Liver (tissue), 9 donors: ENCODE data around the gene VGLL4. TPM values are rescaled to one million over a fixed set of nuclear protein-coding genes. Genes with fewer than 3 reads are reported as not detected.

Experiments used
- DNase-seq: peaks from one replicate; pipeline ENCODE4 v3.0.0-alpha.2; 2017; ENCODE audit warnings: low spot score
- H3K27ac ChIP-seq, 2 donors: one replicate each; pipeline ENCODE4 v1.7.0; 2013; ENCODE audit warnings: inconsistent platforms in 2 of 2, low read length in 2 of 2, control low read depth in 1 of 2, low read depth in 1 of 2, mild to moderate bottlenecking in 1 of 2
- H3K27me3 ChIP-seq, 4 donors: one replicate each; pipeline versions ENCODE4 v1.6.1 to v1.7.0; 2013; ENCODE audit warnings: low read length in 3 of 4, inconsistent platforms in 1 of 4, mild to moderate bottlenecking in 1 of 4, moderate library complexity in 1 of 4; ENCODE audit not compliant: control insufficient read depth in 4 of 4, insufficient read depth in 4 of 4
- H3K36me3 ChIP-seq, 4 donors: one replicate each; pipeline versions ENCODE4 v1.6.1 to v1.7.0; 2013; ENCODE audit warnings: low read length in 3 of 4, mild to moderate bottlenecking in 3 of 4, low read depth in 1 of 4, moderate library complexity in 1 of 4; ENCODE audit not compliant: control insufficient read depth in 4 of 4, insufficient read depth in 3 of 4
- H3K4me1 ChIP-seq, 4 donors: one replicate each; pipeline versions ENCODE4 v1.6.1 to v1.7.0; 2013; ENCODE audit warnings: low read length in 3 of 4, mild to moderate bottlenecking in 3 of 4, moderate library complexity in 1 of 4; ENCODE audit not compliant: control insufficient read depth in 4 of 4, insufficient read depth in 4 of 4
- H3K4me3 ChIP-seq, 3 donors: one replicate each; pipeline versions ENCODE4 v1.6.1 to v1.7.0; 2013; ENCODE audit warnings: low read length in 3 of 3, control low read depth in 1 of 3, low read depth in 1 of 3, mild to moderate bottlenecking in 1 of 3
- H3K9ac ChIP-seq, 2 donors: one replicate each; pipeline ENCODE4 v1.7.0; 2013; ENCODE audit warnings: low read length in 2 of 2, mild to moderate bottlenecking in 2 of 2, moderate library complexity in 2 of 2, control low read depth in 1 of 2, low read depth in 1 of 2
- H3K9me3 ChIP-seq, 4 donors: one replicate each; pipeline versions ENCODE4 v1.6.1 to v1.7.0; 2013; ENCODE audit warnings: low read length in 3 of 4; ENCODE audit not compliant: control insufficient read depth in 4 of 4
- EGR1 ChIP-seq, 2 donors: IDR thresholded peaks; 2 replicates each; pipeline ENCODE4 v1.6.1; 2016 to 2018; ENCODE audit warnings: antibody characterized with exemption in 2 of 2, low read depth in 2 of 2
- FOXA1 ChIP-seq: IDR thresholded peaks from 2 replicates; pipeline ENCODE4 v1.6.1; 2016; ENCODE audit warnings: antibody characterized with exemption
- FOXA2 ChIP-seq: IDR thresholded peaks from 2 replicates; pipeline ENCODE4 v1.6.1; 2016; ENCODE audit warnings: antibody characterized with exemption
- GABPA ChIP-seq, 2 donors: IDR thresholded peaks in 1 of 2; conservative IDR thresholded peaks in 1 of 2; 2 replicates each; pipeline ENCODE4 v1.6.1; 2016; ENCODE audit warnings: antibody characterized with exemption in 2 of 2, mild to moderate bottlenecking in 1 of 2, moderate library complexity in 1 of 2
- HNF4A ChIP-seq, 2 donors: conservative IDR thresholded peaks; 2 replicates each; pipeline ENCODE4 v1.6.1; 2016; ENCODE audit warnings: antibody characterized with exemption in 2 of 2, mild to moderate bottlenecking in 2 of 2
- HNF4G ChIP-seq: IDR thresholded peaks from 2 replicates; pipeline ENCODE4 v1.6.1; 2016; ENCODE audit warnings: antibody characterized with exemption
- JUND ChIP-seq, 2 donors: IDR thresholded peaks; 2 replicates each; pipeline ENCODE4 v1.6.1; 2016; ENCODE audit warnings: antibody characterized with exemption in 2 of 2
- NR2F2 ChIP-seq: IDR thresholded peaks from 2 replicates; pipeline ENCODE4 v1.6.1; 2016; ENCODE audit warnings: antibody characterized with exemption
- RAD21 ChIP-seq, 2 donors: IDR thresholded peaks; 2 replicates each; pipeline ENCODE4 v1.6.1; 2016; ENCODE audit warnings: antibody characterized with exemption in 2 of 2, mild to moderate bottlenecking in 2 of 2
- RXRA ChIP-seq, 2 donors: IDR thresholded peaks; 2 replicates each; pipeline ENCODE4 v1.6.1; 2017 to 2018; ENCODE audit warnings: antibody characterized with exemption in 2 of 2, mild to moderate bottlenecking in 1 of 2
- SP1 ChIP-seq: IDR thresholded peaks from 2 replicates; pipeline ENCODE4 v1.6.1; 2018; ENCODE audit warnings: antibody characterized with exemption, mild to moderate bottlenecking
- TAF1 ChIP-seq: conservative IDR thresholded peaks from 2 replicates; pipeline ENCODE4 v1.6.1; 2016; ENCODE audit warnings: antibody characterized with exemption, mild to moderate bottlenecking
- YY1 ChIP-seq: IDR thresholded peaks from 2 replicates; pipeline ENCODE4 v1.6.1; 2016; ENCODE audit warnings: antibody characterized with exemption, mild to moderate bottlenecking
- WGBS: extraction: QIAGEN DNeasy Blood & Tissue Kit; methylation state at CpG from one replicate; pipeline ENCODE4 v1.1.7; 2013; 5-methylcytosine and 5-hydroxymethylcytosine counted together
- polyA plus RNA-seq, 2 donors: library from polyadenylated mRNA; stranded (reverse) in 1 of 2; unstranded in 1 of 2; fragments of 200-250 nt in 1 of 2; fragments of >200 nt in 1 of 2; fragmentation: Nextera tagmentation in 1 of 2; extraction: Ambion mirVana in 1 of 2; gene quantifications; one replicate each; pipeline versions ENCODE4 v1.2.1 to v1.2.3, GENCODE V29; 2013 to 2015
- total RNA-seq, 2 donors: library from RNA; depleted of rRNA; stranded (reverse); fragments of >200 nt; gene quantifications; one replicate each; pipeline ENCODE4 v1.2.3, GENCODE V29; 2014
- TF ChIP-seq, protein P1 (sequence below): IDR thresholded peaks from 2 replicates; pipeline ENCODE4 v1.6.1; 2016; ENCODE audit warnings: antibody characterized with exemption
- TF ChIP-seq, protein P2 (sequence below): fragments of 150-350 bp; IDR thresholded peaks from 2 replicates; pipeline ENCODE4 v1.5.1; 2017; ENCODE audit warnings: improper control_type of control experiment, low read depth, low read length; ENCODE audit not compliant: missing input control
- TF ChIP-seq, protein P3 (sequence below): IDR thresholded peaks from 2 replicates; pipeline ENCODE4 v1.6.1; 2016; ENCODE audit warnings: antibody characterized with exemption, mild to moderate bottlenecking
- TF ChIP-seq, protein P4 (sequence below): IDR thresholded peaks from 2 replicates; pipeline ENCODE4 v1.6.1; 2016; ENCODE audit warnings: antibody characterized with exemption
- TF ChIP-seq, protein P5 (sequence below): IDR thresholded peaks from 2 replicates; pipeline ENCODE4 v1.6.1; 2016; ENCODE audit warnings: antibody characterized with exemption
- donor health status: healthy.
- donor health status: healthy.
- donor health status: healthy.
- donor health status: healthy.
- donor health status: healthy.

Gene VGLL4
- total and polyA plus RNA-seq, 4 donors: 7.2 to 27.9 (median 13.0) TPM

DNA sequence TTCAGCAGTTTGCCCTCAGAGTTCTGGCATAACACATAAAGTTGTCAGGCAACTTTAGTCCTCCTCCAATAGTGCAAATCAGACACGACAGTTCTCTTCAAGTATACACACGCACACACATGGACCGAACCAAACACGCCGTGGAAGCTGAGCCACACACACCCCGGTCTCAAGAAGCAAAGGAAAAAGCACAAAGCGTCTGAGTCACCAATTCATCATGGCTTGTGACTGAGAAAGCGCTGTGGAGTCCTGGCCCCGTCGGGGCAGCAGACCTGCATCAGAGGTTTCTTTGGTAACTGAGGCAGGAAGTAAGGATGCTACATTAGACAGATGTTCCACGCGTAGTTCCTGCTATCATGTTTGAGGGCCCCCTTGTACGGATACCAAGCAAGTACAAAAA lies 85.7 kb downstream of the VGLL4 start:
- WGBS: 90% methylated on average over 13 of the region's 13 CpGs
- no peaks in the 10 kb centered on the region for H3K27me3 ChIP-seq
- H3K4me1 ChIP-seq: peaks cover 5 to 14% (median 8%) of the 10 kb centered on the region in 4 donors
- peaks cover 4 to 19% (median 15%) of the 10 kb centered on the region in 4 donors for H3K36me3 ChIP-seq
- H3K4me3 ChIP-seq: no peak overlapping the region
- no peak for DNase-seq
- H3K9ac ChIP-seq: no peak overlapping the region
- no peak for TF ChIP-seq FOXA2
- TF ChIP-seq, protein P1, sequence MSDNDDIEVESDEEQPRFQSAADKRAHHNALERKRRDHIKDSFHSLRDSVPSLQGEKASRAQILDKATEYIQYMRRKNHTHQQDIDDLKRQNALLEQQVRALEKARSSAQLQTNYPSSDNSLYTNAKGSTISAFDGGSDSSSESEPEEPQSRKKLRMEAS: no peak
- no peak for TF ChIP-seq TAF1
- no peak overlapping the region for H3K27ac ChIP-seq
- no peaks in the 10 kb centered on the region for H3K9me3 ChIP-seq

DNA sequence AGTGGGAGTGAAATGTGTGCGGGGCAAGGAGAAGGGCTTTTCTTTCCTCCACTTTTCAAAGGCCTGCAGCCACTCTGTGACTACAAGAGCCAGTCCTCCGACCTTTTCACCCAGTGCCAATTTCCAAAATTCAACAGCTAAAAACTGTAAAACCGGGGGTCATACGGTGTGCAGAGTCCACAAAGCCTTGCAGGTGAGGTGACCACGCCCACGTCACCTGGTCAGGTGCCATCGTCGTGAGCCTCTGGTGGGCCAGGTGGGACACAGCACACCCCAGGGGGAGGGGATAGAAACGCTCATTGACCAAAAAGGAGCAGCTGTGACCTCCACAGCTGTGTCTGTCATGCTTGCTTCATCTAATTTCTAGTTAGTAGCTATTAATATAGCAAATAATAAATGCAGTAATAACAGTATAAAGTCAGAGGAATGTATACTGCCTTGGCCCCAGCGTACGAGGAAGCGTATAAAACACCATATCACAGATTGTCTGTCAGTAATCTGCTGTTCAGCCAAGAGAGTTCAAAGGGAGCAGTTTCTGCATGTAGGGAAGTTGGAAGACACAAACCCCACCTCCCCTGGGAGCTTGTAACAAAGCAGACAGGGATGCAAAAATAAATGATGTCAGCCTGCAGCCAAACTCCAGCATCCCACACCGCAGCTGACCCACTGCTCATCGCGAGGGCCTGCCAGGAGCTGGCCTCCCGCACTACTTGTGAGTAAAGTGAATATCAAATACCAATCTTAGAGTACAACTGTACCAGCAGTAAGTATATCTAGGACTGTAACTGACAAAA lies 86.7 kb downstream of the VGLL4 start:
- Histone ChIP-seq H3K9ac (no peak overlapping the region), H3K27ac (no peak overlapping the region), H3K27me3 (no peaks in the 10 kb centered on the region), H3K36me3 (peaks cover 4 to 18% (median 11%) of the 10 kb centered on the region in 4 donors), H3K4me1 (peaks cover 5 to 14% (median 8%) of the 10 kb centered on the region in 4 donors), H3K4me3 (no peak overlapping the region), H3K9me3 (no peaks in the 10 kb centered on the region)
- 84% methylated on average over 16 of the region's 16 CpGs for WGBS
- no peak for DNase-seq
- no peak for TF ChIP-seq HNF4G
- TF ChIP-seq FOXA1: no peak
- TF ChIP-seq RXRA (IDR thresholded peaks at IDR 0.05): no peak
- no peak for TF ChIP-seq YY1
- no peak for TF ChIP-seq SP1
- no peak for TF ChIP-seq JUND (IDR thresholded peaks at IDR 0.05)
- no peak for TF ChIP-seq RAD21 (IDR thresholded peaks at IDR 0.05)
- TF ChIP-seq, protein P2, sequence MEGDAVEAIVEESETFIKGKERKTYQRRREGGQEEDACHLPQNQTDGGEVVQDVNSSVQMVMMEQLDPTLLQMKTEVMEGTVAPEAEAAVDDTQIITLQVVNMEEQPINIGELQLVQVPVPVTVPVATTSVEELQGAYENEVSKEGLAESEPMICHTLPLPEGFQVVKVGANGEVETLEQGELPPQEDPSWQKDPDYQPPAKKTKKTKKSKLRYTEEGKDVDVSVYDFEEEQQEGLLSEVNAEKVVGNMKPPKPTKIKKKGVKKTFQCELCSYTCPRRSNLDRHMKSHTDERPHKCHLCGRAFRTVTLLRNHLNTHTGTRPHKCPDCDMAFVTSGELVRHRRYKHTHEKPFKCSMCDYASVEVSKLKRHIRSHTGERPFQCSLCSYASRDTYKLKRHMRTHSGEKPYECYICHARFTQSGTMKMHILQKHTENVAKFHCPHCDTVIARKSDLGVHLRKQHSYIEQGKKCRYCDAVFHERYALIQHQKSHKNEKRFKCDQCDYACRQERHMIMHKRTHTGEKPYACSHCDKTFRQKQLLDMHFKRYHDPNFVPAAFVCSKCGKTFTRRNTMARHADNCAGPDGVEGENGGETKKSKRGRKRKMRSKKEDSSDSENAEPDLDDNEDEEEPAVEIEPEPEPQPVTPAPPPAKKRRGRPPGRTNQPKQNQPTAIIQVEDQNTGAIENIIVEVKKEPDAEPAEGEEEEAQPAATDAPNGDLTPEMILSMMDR: no peak
- TF ChIP-seq NR2F2: no peak
- TF ChIP-seq, protein P3, sequence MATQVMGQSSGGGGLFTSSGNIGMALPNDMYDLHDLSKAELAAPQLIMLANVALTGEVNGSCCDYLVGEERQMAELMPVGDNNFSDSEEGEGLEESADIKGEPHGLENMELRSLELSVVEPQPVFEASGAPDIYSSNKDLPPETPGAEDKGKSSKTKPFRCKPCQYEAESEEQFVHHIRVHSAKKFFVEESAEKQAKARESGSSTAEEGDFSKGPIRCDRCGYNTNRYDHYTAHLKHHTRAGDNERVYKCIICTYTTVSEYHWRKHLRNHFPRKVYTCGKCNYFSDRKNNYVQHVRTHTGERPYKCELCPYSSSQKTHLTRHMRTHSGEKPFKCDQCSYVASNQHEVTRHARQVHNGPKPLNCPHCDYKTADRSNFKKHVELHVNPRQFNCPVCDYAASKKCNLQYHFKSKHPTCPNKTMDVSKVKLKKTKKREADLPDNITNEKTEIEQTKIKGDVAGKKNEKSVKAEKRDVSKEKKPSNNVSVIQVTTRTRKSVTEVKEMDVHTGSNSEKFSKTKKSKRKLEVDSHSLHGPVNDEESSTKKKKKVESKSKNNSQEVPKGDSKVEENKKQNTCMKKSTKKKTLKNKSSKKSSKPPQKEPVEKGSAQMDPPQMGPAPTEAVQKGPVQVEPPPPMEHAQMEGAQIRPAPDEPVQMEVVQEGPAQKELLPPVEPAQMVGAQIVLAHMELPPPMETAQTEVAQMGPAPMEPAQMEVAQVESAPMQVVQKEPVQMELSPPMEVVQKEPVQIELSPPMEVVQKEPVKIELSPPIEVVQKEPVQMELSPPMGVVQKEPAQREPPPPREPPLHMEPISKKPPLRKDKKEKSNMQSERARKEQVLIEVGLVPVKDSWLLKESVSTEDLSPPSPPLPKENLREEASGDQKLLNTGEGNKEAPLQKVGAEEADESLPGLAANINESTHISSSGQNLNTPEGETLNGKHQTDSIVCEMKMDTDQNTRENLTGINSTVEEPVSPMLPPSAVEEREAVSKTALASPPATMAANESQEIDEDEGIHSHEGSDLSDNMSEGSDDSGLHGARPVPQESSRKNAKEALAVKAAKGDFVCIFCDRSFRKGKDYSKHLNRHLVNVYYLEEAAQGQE: no peak
- TF ChIP-seq, protein P4, sequence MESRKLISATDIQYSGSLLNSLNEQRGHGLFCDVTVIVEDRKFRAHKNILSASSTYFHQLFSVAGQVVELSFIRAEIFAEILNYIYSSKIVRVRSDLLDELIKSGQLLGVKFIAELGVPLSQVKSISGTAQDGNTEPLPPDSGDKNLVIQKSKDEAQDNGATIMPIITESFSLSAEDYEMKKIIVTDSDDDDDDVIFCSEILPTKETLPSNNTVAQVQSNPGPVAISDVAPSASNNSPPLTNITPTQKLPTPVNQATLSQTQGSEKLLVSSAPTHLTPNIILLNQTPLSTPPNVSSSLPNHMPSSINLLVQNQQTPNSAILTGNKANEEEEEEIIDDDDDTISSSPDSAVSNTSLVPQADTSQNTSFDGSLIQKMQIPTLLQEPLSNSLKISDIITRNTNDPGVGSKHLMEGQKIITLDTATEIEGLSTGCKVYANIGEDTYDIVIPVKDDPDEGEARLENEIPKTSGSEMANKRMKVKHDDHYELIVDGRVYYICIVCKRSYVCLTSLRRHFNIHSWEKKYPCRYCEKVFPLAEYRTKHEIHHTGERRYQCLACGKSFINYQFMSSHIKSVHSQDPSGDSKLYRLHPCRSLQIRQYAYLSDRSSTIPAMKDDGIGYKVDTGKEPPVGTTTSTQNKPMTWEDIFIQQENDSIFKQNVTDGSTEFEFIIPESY: no peak
- no peak for TF ChIP-seq EGR1 (IDR thresholded peaks at IDR 0.05; ENCODE audit: low read depth in 2 of 2)
- TF ChIP-seq HNF4A (conservative IDR thresholded peaks at IDR 0.05): no peak
- TF ChIP-seq, protein P1: no peak
- no peak for TF ChIP-seq TAF1
- TF ChIP-seq, protein P5, sequence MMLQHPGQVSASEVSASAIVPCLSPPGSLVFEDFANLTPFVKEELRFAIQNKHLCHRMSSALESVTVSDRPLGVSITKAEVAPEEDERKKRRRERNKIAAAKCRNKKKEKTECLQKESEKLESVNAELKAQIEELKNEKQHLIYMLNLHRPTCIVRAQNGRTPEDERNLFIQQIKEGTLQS: no peak
- TF ChIP-seq GABPA (IDR thresholded peaks at IDR 0.05 in 1 of 2, conservative IDR thresholded peaks at IDR 0.05 in 1 of 2): no peak
- TF ChIP-seq FOXA2: no peak
